GM18502 (cell line): ENCODE measurements around the gene MAN1B1.
"Not testable (repeated sequence)": the region's sequence is repeated elsewhere in the genome, so short reads cannot be mapped to it uniquely, and the experiment has no call there.

Experiments used
- ATAC-seq: cut with Tn5 transposase; IDR thresholded peaks from one replicate; pipeline ENCODE4 v1.9.1; 2021; ENCODE audit warnings: mild to moderate bottlenecking; ENCODE audit not compliant: unreplicated experiment, poor library complexity

The MAN1B1 gene

GRCh38 chr9:137108608-137109249 lies 21.9 kb downstream of the MAN1B1 start:
- no peak for ATAC-seq

DNA sequence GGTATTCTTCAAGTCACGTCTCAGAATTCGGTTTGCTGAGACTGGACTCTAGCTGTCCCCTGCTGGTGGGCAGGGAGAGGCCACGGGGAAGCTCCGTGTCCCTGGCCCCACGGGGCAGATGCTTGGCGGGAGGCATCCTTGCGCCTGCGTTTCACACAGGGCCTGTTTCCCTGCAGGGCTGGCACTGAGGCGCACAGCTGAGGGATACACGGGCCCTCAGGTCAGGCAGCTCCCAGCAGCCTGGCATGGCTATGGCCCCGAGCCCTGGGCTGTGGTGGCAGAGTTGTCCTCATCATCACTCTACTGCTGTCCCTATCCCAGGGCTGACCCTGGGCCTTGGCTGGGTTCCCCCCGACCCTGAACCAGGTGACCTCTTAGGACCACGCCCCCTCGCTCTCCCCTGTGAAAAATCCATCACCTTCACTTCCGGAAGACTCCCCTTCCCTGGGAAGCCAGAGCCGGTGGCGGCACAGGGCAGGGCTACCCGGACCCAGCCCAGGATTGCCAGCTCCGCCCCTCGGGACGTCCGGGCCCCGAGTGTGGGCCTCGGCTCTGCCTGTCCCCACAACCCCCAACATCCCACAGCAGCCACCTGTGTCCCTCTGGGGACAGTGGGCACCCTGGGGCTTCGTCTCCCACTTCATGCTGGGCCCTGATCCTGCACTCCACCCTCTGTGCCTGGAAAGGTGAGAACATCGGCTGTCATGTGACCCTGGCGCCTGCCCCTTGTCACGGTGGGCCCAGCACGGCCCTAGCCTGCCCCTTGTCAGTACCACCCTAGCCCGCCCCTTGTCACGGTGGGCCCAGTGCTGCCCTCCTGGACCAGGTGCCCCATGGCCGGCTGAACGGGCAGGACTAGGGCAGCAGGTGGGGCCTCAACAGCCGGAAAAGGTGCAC lies 22.7 kb downstream of the MAN1B1 start:
- no peak for ATAC-seq

DNA sequence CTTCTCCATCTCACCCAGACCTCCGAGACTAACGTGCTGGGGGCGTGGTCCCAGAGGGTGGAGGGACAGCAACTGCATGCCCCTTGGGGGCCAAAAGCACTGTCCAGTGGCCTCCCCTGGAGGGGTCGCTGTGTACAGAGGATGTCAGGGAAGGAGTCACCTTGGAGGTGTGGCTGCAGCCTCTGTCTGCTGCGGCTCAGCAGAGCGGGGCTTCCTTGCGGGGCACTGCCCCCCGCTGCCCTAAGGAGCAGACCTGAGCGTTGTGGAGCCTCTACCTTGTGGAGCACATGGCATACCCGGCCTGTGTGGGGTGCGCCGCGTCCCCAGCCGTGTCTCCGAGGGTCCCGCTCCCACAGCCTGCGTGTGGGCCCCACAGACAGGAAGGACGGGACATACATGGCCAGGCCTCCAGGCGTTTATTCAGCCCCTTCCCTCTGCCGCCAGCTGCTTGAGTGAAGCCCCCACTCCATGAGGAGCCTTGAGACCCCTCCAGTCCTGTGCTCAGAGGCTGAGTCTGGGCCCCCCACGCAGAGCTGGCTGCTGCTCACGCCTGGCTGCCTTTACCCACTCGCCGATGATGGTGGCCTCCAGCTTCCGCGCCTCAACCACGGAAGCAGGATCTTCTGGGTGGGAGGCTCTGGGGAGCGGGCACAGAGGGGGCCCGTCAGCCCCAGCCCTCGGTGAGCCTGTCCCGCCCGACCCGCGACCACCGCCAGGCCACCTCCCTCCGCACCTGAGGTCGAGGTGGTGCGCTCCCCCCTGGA lies 23.5 kb downstream of the MAN1B1 start:
- ATAC-seq = no peak

- ATAC-seq = no peak
These were observed 24.4 kb downstream of the MAN1B1 start for GRCh38 chr9:137110911-137111787.

GRCh38 chr9:137111788-137112563 lies 25.2 kb downstream of the MAN1B1 start:
- no peak for ATAC-seq

DNA sequence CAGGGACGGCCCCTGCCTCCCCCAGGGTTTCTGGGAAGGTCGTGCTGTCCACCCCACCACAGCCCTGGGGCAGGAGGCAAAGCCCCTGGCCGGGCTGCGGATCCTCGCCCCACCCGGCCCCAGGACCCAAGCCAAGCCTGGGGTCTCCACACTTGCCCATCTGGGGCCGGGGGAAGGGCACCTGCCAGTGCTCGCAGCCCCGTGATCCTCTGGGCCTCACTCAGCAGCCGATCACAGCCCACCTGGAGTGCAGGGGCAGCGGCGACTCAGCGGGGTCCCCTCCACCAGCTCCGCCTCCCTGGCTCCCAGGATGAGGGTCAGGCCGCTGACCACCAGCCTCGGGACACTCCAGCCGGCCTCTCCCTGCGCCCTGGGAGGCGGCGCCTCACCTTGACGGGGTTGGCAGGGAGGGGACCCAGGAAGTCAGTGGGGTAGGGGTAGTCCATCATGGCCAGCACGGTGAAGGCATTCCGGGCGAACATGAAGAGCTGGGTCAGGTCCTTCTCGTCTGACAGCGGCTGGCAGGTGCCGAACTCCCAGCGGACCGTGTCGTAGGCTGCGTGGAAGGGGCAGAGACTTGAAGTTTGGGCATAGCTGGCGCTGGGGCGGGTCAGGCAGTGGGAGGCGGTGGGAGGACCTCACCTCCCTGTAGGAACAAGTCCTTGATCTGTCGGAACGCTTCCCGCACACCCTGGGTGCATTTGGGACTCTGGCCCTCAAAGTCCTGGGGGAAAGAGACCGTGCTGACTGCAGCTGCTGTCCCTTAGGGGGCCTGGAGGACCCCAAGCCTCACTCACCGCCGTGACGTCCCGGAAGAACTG lies 26.0 kb downstream of the MAN1B1 start:
- ATAC-seq = no peak

DNA sequence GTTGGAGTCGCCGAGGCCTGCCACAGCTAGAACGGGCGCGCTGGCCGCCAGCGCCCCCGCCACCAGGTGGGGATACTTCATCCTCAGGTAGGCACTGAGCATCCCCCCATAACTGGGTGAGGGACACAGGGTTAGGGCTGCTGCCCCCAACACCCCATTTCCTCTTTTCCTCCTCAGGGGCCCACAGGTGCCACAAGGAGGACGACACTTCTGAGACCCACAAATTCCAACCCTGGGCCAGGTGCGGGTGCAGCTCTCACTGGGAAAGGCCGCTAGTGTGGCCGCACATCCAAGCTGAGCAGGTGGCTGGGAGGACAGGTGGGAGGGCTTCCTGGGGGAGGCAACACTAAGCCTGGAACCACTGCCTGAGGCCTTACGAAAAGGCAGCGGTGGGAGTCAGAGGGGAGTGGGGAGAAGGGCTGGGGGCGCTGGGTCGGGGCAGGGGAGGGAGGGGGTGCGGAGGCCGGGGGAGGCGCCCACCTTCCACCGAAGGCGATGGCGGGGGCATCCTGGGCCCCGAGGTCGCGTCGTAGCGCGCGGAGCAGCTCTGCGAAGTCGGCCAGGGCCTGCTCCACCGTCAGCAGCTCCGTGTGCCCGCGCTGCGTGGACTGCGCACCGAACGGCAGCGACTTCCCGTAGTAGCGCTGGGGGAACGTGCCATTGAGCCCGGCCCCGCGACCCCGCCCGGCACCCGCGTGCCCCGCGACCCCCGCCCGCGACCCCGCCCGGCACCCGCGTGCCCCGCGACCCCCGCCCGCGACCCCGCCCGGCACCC lies 26.8 kb downstream of the MAN1B1 start:
- ATAC-seq = no peak

GRCh38 chr9:137114220-137114612 lies 27.4 kb downstream of the MAN1B1 start:
- ATAC-seq = no peak

GRCh38 chr9:137114613-137115393 lies 28.0 kb downstream of the MAN1B1 start, which contains the start of gene DPP7:
TSS of gene DPP7 (minus strand) at chr9:137114733. CDS start at chr9:137114713, 20 bp downstream.
- peak; percentile 67 for ATAC-seq

- no peak for ATAC-seq
These were observed 28.7 kb downstream of the MAN1B1 start for GRCh38 chr9:137115394-137116026.

DNA sequence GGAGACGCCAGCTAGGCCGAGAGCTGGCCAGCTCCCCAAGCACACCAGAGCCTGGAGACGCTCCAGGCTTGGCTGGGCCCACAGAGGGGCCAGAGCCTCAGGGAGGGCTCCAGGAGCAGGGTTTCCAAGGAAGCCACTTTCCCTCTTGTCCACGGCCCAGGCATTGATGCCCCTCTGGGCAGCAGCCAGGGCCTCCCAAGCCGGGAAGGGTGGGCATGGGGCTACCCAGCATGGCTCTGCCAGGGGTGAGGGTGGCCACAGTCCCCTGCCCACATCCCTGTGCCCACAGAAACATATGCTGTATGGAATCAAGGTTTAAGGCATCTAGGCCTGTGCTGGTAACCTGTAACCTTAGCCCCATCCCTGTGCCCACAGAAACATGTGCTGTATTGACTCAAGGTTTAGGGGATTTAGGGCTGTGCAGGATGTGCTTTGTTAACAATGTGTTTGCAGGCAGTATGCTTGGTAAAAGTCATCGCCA lies 29.3 kb downstream of the MAN1B1 start:
- no peak for ATAC-seq

- ATAC-seq = no peak
These were observed 29.9 kb downstream of the MAN1B1 start for GRCh38 chr9:137116728-137117127.

- ATAC-seq = no peak
These were observed 30.5 kb downstream of the MAN1B1 start for GRCh38 chr9:137117269-137117731.

GRCh38 chr9:137118092-137118603 lies 31.4 kb downstream of the MAN1B1 start:
- ATAC-seq = not testable (repeated sequence)

DNA sequence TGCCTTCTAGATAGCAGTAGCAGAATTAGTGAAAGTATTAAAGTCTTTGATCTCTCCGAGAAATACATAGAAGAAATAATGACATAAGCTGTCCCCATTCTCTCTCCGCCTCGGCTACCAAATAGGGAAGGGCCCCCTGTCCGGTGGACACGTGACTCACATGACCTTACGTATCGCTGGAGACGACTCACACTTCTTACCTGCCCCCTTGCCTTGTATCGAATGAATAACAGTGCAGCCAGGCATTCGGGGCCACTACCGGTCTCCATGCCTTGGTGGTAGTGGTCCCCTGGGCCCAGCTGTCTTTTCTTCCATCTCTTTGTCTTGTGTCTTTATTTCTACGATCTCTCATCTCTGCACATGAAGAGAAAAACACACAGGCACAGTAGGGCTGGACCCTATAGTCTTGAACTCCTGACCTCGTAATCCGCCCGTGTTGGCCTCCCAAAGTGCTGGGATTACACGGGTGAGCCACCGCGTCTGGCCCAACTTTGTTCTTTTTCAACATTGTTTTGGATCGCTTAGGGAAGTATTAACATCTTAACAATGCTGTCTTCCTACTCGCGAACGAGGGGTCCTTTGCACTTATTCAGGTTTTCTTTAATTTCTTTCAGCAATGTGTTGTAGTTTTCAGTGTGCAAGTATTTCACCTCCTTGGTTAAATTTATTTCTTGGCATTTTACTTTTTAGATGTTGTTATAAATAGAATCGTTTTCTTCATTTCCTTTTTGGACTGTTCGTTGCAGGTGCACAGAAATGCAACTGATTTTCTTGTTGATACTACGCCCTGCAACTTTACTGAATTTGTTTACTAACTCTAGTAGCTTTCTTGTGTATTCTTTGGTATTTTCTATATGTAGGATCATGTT lies 35.4 kb downstream of the MAN1B1 start:
- not testable (repeated sequence) for ATAC-seq
